ENCODE results near the gene MSANTD7. TPM values are rescaled to one million over a fixed set of nuclear protein-coding genes. Genes with fewer than 3 reads are reported as not detected.
"Not testable (repeated sequence)": the region's sequence is repeated elsewhere in the genome, so short reads cannot be mapped to it uniquely, and the experiment has no call there.

Gene MSANTD7
- total RNA-seq, 1 experiment from 2014 or later, result 23.1 TPM

DNA sequence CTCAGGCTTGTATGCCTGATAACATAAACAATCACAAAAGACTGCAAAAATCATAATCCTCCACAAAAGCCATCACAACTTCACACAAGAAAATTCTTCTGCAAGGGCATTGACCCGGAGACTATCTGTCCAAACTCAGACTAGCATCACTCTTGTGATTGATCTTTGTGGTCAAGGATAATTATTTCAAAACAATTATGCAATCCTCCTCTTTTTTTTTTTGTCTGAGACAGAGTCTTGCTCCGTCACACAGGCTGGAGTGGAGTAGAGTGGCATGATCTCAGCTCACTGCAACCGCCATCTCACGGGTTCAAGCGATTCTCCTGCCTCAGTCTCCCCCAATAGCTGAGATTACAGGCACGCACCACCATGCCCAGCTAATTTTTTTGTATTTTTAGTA lies 22.4 kb upstream of the MSANTD7 start:
- Histone ChIP-seq H3K4ac (ENCODE audit: low read depth, low read length) (no peak overlapping the region), H4K8ac (replicated peaks; ENCODE audit: insufficient read length, low read depth, low read length) (no peak overlapping the region), H3K27me3 (ENCODE audit: insufficient read depth, low read length) (no peaks in the 10 kb centered on the region), H3K79me2 (ENCODE audit: insufficient read depth, low read length) (no peaks in the 10 kb centered on the region), H3K23ac (ENCODE audit: insufficient read length, low read depth, low read length) (no peak overlapping the region), H3K4me1 (ENCODE audit: insufficient read depth, low read length) (no peaks in the 10 kb centered on the region), H2AFZ (ENCODE audit: low read length) (no peak overlapping the region), H3K14ac (ENCODE audit: insufficient read depth, low read length) (no peak overlapping the region), H3T11ph (ENCODE audit: low read length) (no peak overlapping the region), H2BK20ac (ENCODE audit: low read depth, low read length, poor library complexity, severe bottlenecking) (no peak overlapping the region), H2BK12ac (ENCODE audit: insufficient read length, low read depth, low read length) (no peak overlapping the region), H2BK5ac (ENCODE audit: insufficient read length, low read length) (no peak overlapping the region), H3K56ac (ENCODE audit: insufficient read length, low read depth, low read length) (no peak overlapping the region), H2AK5ac (ENCODE audit: insufficient read length, low read length) (no peak overlapping the region), H4K5ac (ENCODE audit: insufficient read length, low read depth, low read length) (no peak overlapping the region), H3K23me2 (ENCODE audit: insufficient read length, low read depth, low read length, poor library complexity, severe bottlenecking) (no peaks in the 10 kb centered on the region), H4K20me1 (ENCODE audit: control insufficient read depth, insufficient read depth, insufficient read length) (no peaks in the 10 kb centered on the region), H2BK15ac (ENCODE audit: low read depth, low read length) (no peak overlapping the region), H3K79me1 (ENCODE audit: insufficient read depth, low read depth, low read length, poor library complexity, severe bottlenecking) (no peaks in the 10 kb centered on the region), H3K9ac (ENCODE audit: extremely low read depth, insufficient read length, low read length) (no peak overlapping the region), H3K18ac (ENCODE audit: insufficient read length, low read depth, low read length) (no peak overlapping the region), H4K91ac (ENCODE audit: insufficient read length, low read depth, low read length) (no peak overlapping the region), H3K4me2 (ENCODE audit: insufficient read depth, insufficient read length, low read length) (no peak overlapping the region), H3K27ac (ENCODE audit: insufficient read length, low read depth, low read length) (no peak overlapping the region), H2BK120ac (ENCODE audit: low read depth, low read length, poor library complexity, severe bottlenecking) (no peak overlapping the region), H3K9me3 (ENCODE audit: control insufficient read depth, low read depth, low read length) (no peaks in the 10 kb centered on the region)
- no CpG with 5 or more reads among the region's 6 CpGs for WGBS (ENCODE audit: extremely low coverage, insufficient read length, low lambda C conversion rate)
- no peaks in the 10 kb centered on the region for H3K36me3 Mint-ChIP-seq (ENCODE audit: insufficient read depth in 1 of 3, low read depth in 3 of 3)
- peaks cover 9 to 21% of the 10 kb centered on the region in 2 experiments for H3K4me1 Mint-ChIP-seq
- H3K9me3 Mint-ChIP-seq, result no peaks in the 10 kb centered on the region
- no peaks in the 10 kb centered on the region; the same call in none of the 2 replicates for H3K27me3 Mint-ChIP-seq (ENCODE audit: low read depth)
- H3K27ac Mint-ChIP-seq, result no peak overlapping the region
- H3K4me3 Mint-ChIP-seq, result no peak overlapping the region
- no peak for DNase-seq
- TF ChIP-seq, protein P1, sequence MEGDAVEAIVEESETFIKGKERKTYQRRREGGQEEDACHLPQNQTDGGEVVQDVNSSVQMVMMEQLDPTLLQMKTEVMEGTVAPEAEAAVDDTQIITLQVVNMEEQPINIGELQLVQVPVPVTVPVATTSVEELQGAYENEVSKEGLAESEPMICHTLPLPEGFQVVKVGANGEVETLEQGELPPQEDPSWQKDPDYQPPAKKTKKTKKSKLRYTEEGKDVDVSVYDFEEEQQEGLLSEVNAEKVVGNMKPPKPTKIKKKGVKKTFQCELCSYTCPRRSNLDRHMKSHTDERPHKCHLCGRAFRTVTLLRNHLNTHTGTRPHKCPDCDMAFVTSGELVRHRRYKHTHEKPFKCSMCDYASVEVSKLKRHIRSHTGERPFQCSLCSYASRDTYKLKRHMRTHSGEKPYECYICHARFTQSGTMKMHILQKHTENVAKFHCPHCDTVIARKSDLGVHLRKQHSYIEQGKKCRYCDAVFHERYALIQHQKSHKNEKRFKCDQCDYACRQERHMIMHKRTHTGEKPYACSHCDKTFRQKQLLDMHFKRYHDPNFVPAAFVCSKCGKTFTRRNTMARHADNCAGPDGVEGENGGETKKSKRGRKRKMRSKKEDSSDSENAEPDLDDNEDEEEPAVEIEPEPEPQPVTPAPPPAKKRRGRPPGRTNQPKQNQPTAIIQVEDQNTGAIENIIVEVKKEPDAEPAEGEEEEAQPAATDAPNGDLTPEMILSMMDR (conservative IDR thresholded peaks at IDR 0.05), result no peak

DNA sequence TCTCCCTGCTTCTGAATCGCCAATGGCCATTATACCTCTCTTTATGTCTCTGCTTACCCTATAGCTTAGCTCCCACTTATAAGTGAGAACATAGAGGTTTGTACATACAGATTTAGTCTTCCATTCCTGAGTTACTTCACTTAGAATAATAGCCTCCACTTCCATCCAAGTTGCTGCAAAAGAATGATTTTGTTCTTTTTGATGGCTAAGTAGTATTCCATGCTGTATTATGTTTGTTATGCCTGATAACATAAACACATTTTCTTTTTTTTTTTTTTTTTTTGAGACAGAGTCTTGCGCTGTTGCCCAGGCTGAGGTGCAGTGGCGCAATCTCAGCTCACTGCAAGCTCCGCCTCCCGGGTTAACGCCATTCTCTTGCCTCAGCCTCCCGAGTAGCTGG lies 21.4 kb upstream of the MSANTD7 start:
- not testable (repeated sequence) for DNase-seq; H3K36me3 Mint-ChIP-seq (ENCODE audit: insufficient read depth in 1 of 3, low read depth in 3 of 3); H3K23ac ChIP-seq (ENCODE audit: insufficient read length, low read depth, low read length); H2BK15ac ChIP-seq (ENCODE audit: low read depth, low read length); H3K79me1 ChIP-seq (ENCODE audit: insufficient read depth, low read depth, low read length, poor library complexity, severe bottlenecking); H4K5ac ChIP-seq (ENCODE audit: insufficient read length, low read depth, low read length); H3K27me3 ChIP-seq (ENCODE audit: insufficient read depth, low read length); H3K14ac ChIP-seq (ENCODE audit: insufficient read depth, low read length); H4K91ac ChIP-seq (ENCODE audit: insufficient read length, low read depth, low read length); H3K9me3 Mint-ChIP-seq; H3K23me2 ChIP-seq (ENCODE audit: insufficient read length, low read depth, low read length, poor library complexity, severe bottlenecking); H4K8ac ChIP-seq (replicated peaks; ENCODE audit: insufficient read length, low read depth, low read length); H3K27me3 Mint-ChIP-seq (ENCODE audit: low read depth); H3K9ac ChIP-seq (ENCODE audit: extremely low read depth, insufficient read length, low read length); H3K79me2 ChIP-seq (ENCODE audit: insufficient read depth, low read length); H2BK12ac ChIP-seq (ENCODE audit: insufficient read length, low read depth, low read length); H3K9me3 ChIP-seq (ENCODE audit: control insufficient read depth, low read depth, low read length); H4K20me1 ChIP-seq (ENCODE audit: control insufficient read depth, insufficient read depth, insufficient read length); H3K4ac ChIP-seq (ENCODE audit: low read depth, low read length); H3K27ac Mint-ChIP-seq; H3K18ac ChIP-seq (ENCODE audit: insufficient read length, low read depth, low read length); H2BK20ac ChIP-seq (ENCODE audit: low read depth, low read length, poor library complexity, severe bottlenecking); H3K27ac ChIP-seq (ENCODE audit: insufficient read length, low read depth, low read length); H3T11ph ChIP-seq (ENCODE audit: low read length); H3K4me1 ChIP-seq (ENCODE audit: insufficient read depth, low read length); H3K4me3 Mint-ChIP-seq; H3K56ac ChIP-seq (ENCODE audit: insufficient read length, low read depth, low read length); H2AK5ac ChIP-seq (ENCODE audit: insufficient read length, low read length); H2AFZ ChIP-seq (ENCODE audit: low read length); H2BK120ac ChIP-seq (ENCODE audit: low read depth, low read length, poor library complexity, severe bottlenecking); H2BK5ac ChIP-seq (ENCODE audit: insufficient read length, low read length); H3K4me2 ChIP-seq (ENCODE audit: insufficient read depth, insufficient read length, low read length)
- H3K4me1 Mint-ChIP-seq, result peaks cover 7 to 17% of the 10 kb centered on the region in 2 experiments
- WGBS (ENCODE audit: extremely low coverage, insufficient read length, low lambda C conversion rate), result no CpG with 5 or more reads among the region's 7 CpGs
